ACC112 (cell line): ENCODE data around the gene DAB2IP.

Experiments used
- H2AFZ ChIP-seq: fragments of 200-600 bp; sonication (generic); one replicate; pipeline ENCODE4 v1.6.0; 2017; ENCODE audit warnings: antibody characterized with exemption, low read length; ENCODE audit not compliant: unreplicated experiment
- H3K27ac ChIP-seq: fragments of 200-600 bp; sonication (generic); 2 replicates; pipeline ENCODE4 v1.5.1; 2014; ENCODE audit warnings: low read depth, mild to moderate bottlenecking, antibody characterized with exemption, low read length, moderate library complexity
- H3K27me3 ChIP-seq: fragments of 200-600 bp; sonication (generic); 2 replicates; pipeline ENCODE4 v1.6.1; 2014; ENCODE audit warnings: mild to moderate bottlenecking, antibody characterized with exemption, low read length, moderate library complexity, mixed read lengths; ENCODE audit not compliant: insufficient read depth
- H3K36me3 ChIP-seq: fragments of 200-600 bp; sonication (generic); 2 replicates; pipeline ENCODE4 v1.6.1; 2016; ENCODE audit warnings: mild to moderate bottlenecking, antibody characterized with exemption, low read length, moderate library complexity, mixed read lengths; ENCODE audit not compliant: insufficient read depth
- H3K4me1 ChIP-seq: fragments of 200-600 bp; sonication (generic); one replicate; pipeline ENCODE4 v1.6.1; 2016; ENCODE audit warnings: low read length, mixed read lengths; ENCODE audit not compliant: insufficient read depth, unreplicated experiment, control insufficient read depth
- H3K4me3 ChIP-seq: fragments of 200-600 bp; sonication (generic); 2 replicates; pipeline ENCODE4 v1.5.1; 2014; ENCODE audit warnings: mild to moderate bottlenecking, low read depth, low read length
- H3K79me2 ChIP-seq: fragments of 200-600 bp; sonication (generic); one replicate; pipeline ENCODE4 v1.6.0; 2016; ENCODE audit warnings: low read length; ENCODE audit not compliant: control insufficient read depth, unreplicated experiment, insufficient read depth

DAB2IP gene

DNA sequence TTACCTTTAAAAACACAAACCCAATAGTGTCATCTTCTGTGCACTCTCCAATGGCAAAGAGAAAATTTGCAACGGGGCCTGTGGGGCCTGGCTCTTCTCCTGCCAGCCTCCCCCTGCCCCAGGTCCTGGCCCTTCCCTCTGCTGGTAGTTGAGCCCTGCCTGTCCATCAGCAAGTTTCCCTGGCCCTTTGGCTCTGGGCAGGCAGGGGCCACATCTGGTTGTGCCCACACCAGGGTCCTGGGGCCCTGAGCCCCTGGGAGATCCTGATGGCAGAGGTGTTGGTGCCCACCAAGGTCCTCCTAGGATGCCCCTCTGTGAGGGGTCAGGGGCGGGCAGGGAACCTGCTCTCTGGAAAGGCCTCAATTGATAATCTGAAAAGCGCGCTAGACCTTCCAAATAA, 157.3 kb downstream of the DAB2IP start:
- no peak overlapping the region for H3K4me3 ChIP-seq
- H3K27me3 ChIP-seq, result no peaks in the 10 kb centered on the region
- no peak overlapping the region for H3K27ac ChIP-seq
- no peaks in the 10 kb centered on the region for H3K79me2 ChIP-seq
- H3K36me3 ChIP-seq, result 0 out of 2 replicates have a peak, but pooled peaks cover 3% of the 10 kb centered on the region
- H3K4me1 ChIP-seq, result no peaks in the 10 kb centered on the region
- no peak overlapping the region for H2AFZ ChIP-seq

GRCh38 chr9:121809356-121810050, 158.1 kb downstream of the DAB2IP start:
- 0 out of 2 replicates have a peak, but pooled peaks cover 1% of the 10 kb centered on the region for H3K36me3 ChIP-seq
- H3K27me3 ChIP-seq, result no peaks in the 10 kb centered on the region
- H3K4me3 ChIP-seq, result no peak overlapping the region
- H3K79me2 ChIP-seq, result no peaks in the 10 kb centered on the region
- H3K4me1 ChIP-seq, result no peaks in the 10 kb centered on the region
- no peak overlapping the region for H3K27ac ChIP-seq
- H2AFZ ChIP-seq, result no peak overlapping the region

GRCh38 chr9:121810489-121810888, 159.1 kb downstream of the DAB2IP start:
- no peak overlapping the region for H2AFZ ChIP-seq
- H3K27ac ChIP-seq, result no peak overlapping the region
- H3K4me3 ChIP-seq, result no peak overlapping the region
- H3K4me1 ChIP-seq, result no peaks in the 10 kb centered on the region
- H3K36me3 ChIP-seq, result no peaks in the 10 kb centered on the region
- no peaks in the 10 kb centered on the region for H3K79me2 ChIP-seq
- H3K27me3 ChIP-seq, result no peaks in the 10 kb centered on the region

DNA sequence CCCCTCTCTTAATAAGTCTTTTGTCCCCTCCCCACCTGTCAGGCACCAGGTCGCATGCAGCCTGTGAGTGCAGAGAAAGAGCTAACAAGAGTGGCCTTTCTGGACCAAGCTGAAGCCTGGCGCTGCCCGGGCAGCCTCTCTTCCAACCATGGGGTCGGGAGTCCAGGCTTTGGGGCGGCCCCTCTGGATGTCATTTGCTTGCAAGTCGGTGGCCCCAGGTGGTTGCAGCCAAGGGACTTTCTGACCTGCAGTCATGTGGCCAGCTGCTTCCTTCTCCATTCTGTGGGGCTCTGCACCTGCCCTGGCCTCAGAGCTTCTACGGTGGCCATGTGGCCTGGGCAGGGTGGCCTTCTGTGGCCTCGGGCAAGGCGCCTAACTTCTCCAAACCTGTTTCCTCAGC, 159.7 kb downstream of the DAB2IP start:
- Histone ChIP-seq H3K4me1 (no peaks in the 10 kb centered on the region), H3K4me3 (no peak overlapping the region), H2AFZ (no peak overlapping the region), H3K27ac (no peak overlapping the region), H3K79me2 (no peaks in the 10 kb centered on the region), H3K36me3 (no peaks in the 10 kb centered on the region), H3K27me3 (no peaks in the 10 kb centered on the region)

- H3K4me1 ChIP-seq, result no peaks in the 10 kb centered on the region
- H3K4me3 ChIP-seq, result no peak overlapping the region
- no peaks in the 10 kb centered on the region for H3K27me3 ChIP-seq
- H2AFZ ChIP-seq, result no peak overlapping the region
- no peaks in the 10 kb centered on the region for H3K36me3 ChIP-seq
- no peaks in the 10 kb centered on the region for H3K79me2 ChIP-seq
- H3K27ac ChIP-seq, result no peak overlapping the region
Observed at GRCh38 chr9:121811751-121812150, 160.3 kb downstream of the DAB2IP start.

DNA sequence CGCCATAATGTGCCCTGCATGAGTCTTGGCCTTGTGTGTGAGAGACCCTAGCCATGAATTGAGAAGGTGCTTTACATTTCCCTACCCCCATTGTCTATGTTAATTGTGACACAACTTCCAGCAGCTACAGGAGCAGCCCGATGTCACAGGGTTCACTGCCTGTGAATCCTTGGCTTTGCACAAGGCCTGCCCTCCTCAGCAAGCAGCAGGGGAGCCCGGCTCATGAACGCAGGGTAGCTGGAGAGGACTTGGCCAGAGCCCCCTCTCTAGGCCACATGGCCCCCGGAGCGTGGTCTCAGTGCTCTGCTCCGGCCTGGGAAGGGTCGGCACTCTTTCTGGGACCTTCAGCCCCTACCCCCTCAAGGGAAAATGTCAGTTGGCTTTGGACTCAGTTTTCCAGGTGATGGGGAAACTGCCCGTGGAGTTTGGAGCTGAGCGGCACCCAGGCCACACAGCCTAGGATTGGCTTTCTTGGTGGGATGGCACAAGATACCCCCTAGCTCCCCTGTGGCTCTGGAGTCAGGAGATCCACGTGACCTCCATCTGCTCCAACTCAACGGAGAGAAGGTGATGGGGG, 160.8 kb downstream of the DAB2IP start:
- no peaks in the 10 kb centered on the region for H3K4me1 ChIP-seq
- no peaks in the 10 kb centered on the region for H3K27me3 ChIP-seq
- H2AFZ ChIP-seq, result no peak overlapping the region
- H3K79me2 ChIP-seq, result no peaks in the 10 kb centered on the region
- H3K27ac ChIP-seq, result no peak overlapping the region
- H3K4me3 ChIP-seq, result no peak overlapping the region
- H3K36me3 ChIP-seq, result no peaks in the 10 kb centered on the region

DNA sequence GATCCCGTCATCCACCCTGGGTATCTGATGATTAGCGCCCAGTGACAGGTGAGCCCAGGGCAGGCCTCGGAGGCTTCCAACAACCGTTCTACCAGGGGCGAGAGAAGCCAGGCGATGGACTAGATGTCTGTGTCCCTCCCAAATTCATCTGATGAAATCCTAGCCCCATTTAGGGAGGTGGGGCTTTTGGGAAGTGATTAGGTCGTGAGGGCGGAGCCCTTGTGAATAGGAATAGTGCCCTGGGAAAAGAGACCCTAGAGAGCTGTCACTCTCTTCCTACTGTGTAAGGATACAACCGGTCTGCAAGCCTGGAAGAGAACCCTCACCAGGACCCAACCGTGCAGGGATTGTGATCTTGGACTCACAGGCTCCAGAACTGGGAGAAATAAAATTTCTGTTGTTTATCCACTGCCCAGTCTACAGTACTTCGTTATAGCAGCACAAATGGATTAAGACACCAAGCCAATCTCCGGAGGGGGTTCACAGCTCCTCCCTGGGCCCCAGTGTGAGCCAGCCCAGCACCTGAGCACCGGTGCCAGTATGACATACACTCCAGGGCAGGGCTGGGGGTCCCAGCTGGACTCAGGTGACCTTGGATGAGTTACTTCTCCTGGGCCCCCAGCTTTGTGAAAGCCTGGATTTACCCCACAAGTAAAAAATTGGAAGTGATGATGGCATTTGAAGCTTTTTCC, 162.2 kb downstream of the DAB2IP start:
- H3K4me1 ChIP-seq, result no peaks in the 10 kb centered on the region

GRCh38 chr9:121814594-121814993, 163.2 kb downstream of the DAB2IP start:
- no peaks in the 10 kb centered on the region for H3K79me2 ChIP-seq
- H3K4me3 ChIP-seq, result no peak overlapping the region
- no peak overlapping the region for H2AFZ ChIP-seq
- H3K36me3 ChIP-seq, result no peaks in the 10 kb centered on the region
- H3K27me3 ChIP-seq, result no peaks in the 10 kb centered on the region
- H3K4me1 ChIP-seq, result peaks cover 3% of the 10 kb centered on the region
- H3K27ac ChIP-seq, result no peak overlapping the region

More for the DNA sequence above, 162.2 kb downstream of the DAB2IP start:
- no peaks in the 10 kb centered on the region for H3K36me3 ChIP-seq
- no peaks in the 10 kb centered on the region for H3K79me2 ChIP-seq
- H3K4me3 ChIP-seq, result no peak overlapping the region
- H2AFZ ChIP-seq, result no peak overlapping the region
- H3K27ac ChIP-seq, result no peak overlapping the region
- no peaks in the 10 kb centered on the region for H3K27me3 ChIP-seq

GRCh38 chr9:121815084-121815483, 163.7 kb downstream of the DAB2IP start:
- Histone ChIP-seq H3K27me3 (no peaks in the 10 kb centered on the region), H3K4me3 (no peak overlapping the region), H3K4me1 (peaks cover 7% of the 10 kb centered on the region)

GRCh38 chr9:121815546-121816448, 164.4 kb downstream of the DAB2IP start:
- H3K27ac ChIP-seq, result no peak overlapping the region
- no peak overlapping the region for H2AFZ ChIP-seq
- no peak overlapping the region for H3K4me3 ChIP-seq
- no peaks in the 10 kb centered on the region for H3K36me3 ChIP-seq
- no peaks in the 10 kb centered on the region for H3K79me2 ChIP-seq
- no peaks in the 10 kb centered on the region for H3K27me3 ChIP-seq
- H3K4me1 ChIP-seq, result peaks cover 7% of the 10 kb centered on the region

More at GRCh38 chr9:121815084-121815483, 163.7 kb downstream of the DAB2IP start:
- Histone ChIP-seq H3K36me3 (no peaks in the 10 kb centered on the region), H3K79me2 (no peaks in the 10 kb centered on the region), H3K27ac (no peak overlapping the region), H2AFZ (no peak overlapping the region)
